AG04449 (cell line): ENCODE results near the gene RASSF8.

Experiments
- CTCF ChIA-PET: fragments of 350-600 bp; formaldehyde crosslinking; extraction: SDS; loops from one replicate; lab custom pipeline; 2021; ENCODE audit warnings: antibody characterized with exemption; lab: Yijun Ruan, JAX
- POLR2A ChIA-PET: fragments of 400-600, 350-600 bp; formaldehyde crosslinking; extraction: SDS; loops from one replicate; lab custom pipeline; 2020; ENCODE audit warnings: antibody characterized with exemption, inconsistent platforms; lab: Yijun Ruan, JAX
- DNase-seq: peaks from one replicate; pipeline ENCODE4 v3.0.0-alpha.2; 2010; ENCODE audit warnings: low read depth, low spot score
- H3K4me3 ChIP-seq: 2 replicates; pipeline ENCODE4 v1.5.1; 2011; ENCODE audit warnings: low read depth, mild to moderate bottlenecking, control low read depth, low read length
- TF ChIP-seq, protein P1 (sequence below): IDR thresholded peaks from one replicate; pipeline ENCODE4 v1.5.1; 2011; ENCODE audit warnings: mild to moderate bottlenecking, moderate library complexity, low read length, control low read depth, inconsistent platforms; ENCODE audit not compliant: insufficient read depth; ENCODE audit errors: missing control alignments

RASSF8 gene

DNA sequence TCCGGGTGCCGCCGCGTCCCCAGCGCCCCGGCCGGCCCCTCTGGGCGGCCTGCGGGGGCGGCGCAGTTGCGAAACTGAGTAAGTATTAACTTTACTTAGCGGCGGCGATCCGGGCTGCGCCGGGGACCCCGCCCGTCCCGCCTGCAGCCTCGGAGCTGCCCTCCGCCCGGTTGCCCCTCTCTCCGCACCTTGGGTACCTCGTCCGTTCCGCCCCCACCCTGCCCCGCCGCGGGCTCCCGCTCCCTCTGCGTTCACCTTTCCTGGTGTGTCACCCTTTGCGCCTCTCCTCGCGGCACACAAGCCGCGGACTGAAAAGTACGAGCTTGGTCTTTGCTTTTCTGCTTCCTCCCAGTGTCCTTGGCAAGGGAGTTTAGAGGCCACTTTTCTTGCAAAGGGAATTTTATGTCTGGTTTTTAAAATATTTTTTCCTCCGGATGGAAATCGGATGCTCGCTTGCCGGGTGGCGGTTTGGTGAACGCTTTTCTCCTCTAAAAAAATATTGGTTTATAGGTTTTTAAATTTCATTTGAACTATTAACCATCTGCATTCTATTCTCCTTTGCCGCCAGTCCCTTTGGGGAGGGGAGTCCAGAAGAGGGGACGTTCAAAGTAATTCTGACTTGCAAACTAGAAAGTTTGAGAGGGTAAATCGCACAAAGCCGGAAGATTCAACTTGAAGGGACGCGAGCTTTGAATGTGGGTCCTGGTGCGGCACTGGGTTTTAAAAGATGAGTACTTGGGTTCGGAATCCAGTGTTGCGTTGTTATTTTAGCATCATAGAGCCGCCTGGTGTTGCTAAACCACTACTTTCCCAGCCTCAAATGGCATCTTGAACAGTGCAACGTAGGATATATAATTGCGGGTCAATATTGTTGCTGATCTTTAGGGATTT lies 834 bp downstream of the RASSF8 start:
- POLR2A ChIA-PET, result interaction anchor here (0.6 to 2.5 kb wide), 6 partner anchors 9 to 267 kb away, joined by 3 to 12 read pairs (median 4); no protein-coding TSS in a partner anchor
- peak; percentile 66 for DNase-seq
- CTCF ChIA-PET, result interaction anchor here (0.7 to 2.6 kb wide), 16 partner anchors 12 to 572 kb away, joined by 3 to 14 read pairs (median 4); no protein-coding TSS in a partner anchor
- H3K4me3 ChIP-seq, result peak overlapping the region; percentile 92
- TF ChIP-seq, protein P1, sequence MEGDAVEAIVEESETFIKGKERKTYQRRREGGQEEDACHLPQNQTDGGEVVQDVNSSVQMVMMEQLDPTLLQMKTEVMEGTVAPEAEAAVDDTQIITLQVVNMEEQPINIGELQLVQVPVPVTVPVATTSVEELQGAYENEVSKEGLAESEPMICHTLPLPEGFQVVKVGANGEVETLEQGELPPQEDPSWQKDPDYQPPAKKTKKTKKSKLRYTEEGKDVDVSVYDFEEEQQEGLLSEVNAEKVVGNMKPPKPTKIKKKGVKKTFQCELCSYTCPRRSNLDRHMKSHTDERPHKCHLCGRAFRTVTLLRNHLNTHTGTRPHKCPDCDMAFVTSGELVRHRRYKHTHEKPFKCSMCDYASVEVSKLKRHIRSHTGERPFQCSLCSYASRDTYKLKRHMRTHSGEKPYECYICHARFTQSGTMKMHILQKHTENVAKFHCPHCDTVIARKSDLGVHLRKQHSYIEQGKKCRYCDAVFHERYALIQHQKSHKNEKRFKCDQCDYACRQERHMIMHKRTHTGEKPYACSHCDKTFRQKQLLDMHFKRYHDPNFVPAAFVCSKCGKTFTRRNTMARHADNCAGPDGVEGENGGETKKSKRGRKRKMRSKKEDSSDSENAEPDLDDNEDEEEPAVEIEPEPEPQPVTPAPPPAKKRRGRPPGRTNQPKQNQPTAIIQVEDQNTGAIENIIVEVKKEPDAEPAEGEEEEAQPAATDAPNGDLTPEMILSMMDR, result peak; percentile 28

GRCh38 chr12:25960143-25960542 lies 1.7 kb downstream of the RASSF8 start:
- no peak for DNase-seq
- CTCF ChIA-PET, result interaction anchor here (0.6 to 2.6 kb wide), 12 partner anchors 24 to 524 kb away, joined by 3 to 14 read pairs (median 4); no protein-coding TSS in a partner anchor
- TF ChIP-seq, protein P1, result peak; percentile 41

DNA sequence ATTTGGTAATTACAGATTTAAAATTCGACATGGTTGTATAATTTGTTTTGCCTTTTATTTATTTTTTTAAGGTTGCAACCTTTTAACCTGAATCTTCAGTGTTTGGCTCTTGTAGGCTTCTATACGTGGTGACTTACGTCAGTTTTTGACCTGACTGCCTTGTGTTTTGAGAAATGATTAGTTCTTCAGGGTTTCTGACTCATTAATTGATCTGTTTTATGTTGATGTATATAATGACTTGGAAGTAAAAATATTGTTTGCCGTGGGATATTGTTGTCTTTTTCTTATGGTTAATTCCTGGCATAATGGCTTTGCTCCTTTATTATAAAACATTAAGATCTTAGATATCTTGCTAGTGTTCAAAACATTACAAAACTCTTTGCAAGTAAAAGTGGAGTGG lies 2.5 kb downstream of the RASSF8 start:
- POLR2A ChIA-PET, result interaction anchor here (0.6 kb wide), 1 partner anchor 147 kb away, joined by 3 read pairs; no protein-coding TSS in a partner anchor
- peak overlapping the region; percentile 6 for H3K4me3 ChIP-seq
- TF ChIP-seq, protein P1, result no peak
- CTCF ChIA-PET, result interaction anchor here (1.3 to 2.6 kb wide), 4 partner anchors 56 to 524 kb away, joined by 3 to 10 read pairs (median 4); no protein-coding TSS in a partner anchor
- no peak for DNase-seq

More at GRCh38 chr12:25960143-25960542, 1.7 kb downstream of the RASSF8 start:
- H3K4me3 ChIP-seq, result peak overlapping the region; percentile 92
- POLR2A ChIA-PET, result no interaction called here

- POLR2A ChIA-PET, result no interaction called here
- no peak for DNase-seq
- H3K4me3 ChIP-seq, result no peak overlapping the region
- CTCF ChIA-PET, result interaction anchor here (0.8 to 2.3 kb wide), 5 partner anchors 14 to 528 kb away, joined by 3 to 8 read pairs (median 3); no protein-coding TSS in a partner anchor
- TF ChIP-seq, protein P1, result no peak
Measured at GRCh38 chr12:25962932-25963525, 4.5 kb downstream of the RASSF8 start.

DNA sequence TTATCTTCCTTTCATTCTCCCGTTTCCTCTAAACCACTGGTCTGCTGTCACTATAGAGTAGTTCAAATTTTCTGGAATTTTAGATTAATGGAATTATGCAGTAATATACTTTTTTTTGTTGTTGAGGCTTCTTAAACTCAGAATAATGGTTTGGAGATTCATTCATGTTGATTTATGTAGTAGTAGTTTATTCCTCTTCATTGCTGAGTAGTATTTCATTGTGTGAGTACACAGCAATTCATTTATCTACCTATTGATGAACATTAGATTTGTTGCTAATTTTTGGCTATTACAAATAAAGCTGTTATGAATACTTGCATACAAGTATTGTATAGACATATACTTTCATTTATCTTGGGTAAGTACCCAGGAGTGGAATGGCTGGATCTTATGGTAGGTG lies 7.2 kb downstream of the RASSF8 start:
- no peak for DNase-seq
- CTCF ChIA-PET, result interaction anchor here (0.9 kb wide), 1 partner anchor 9 kb away, joined by 3 read pairs; no protein-coding TSS in a partner anchor
- TF ChIP-seq, protein P1, result no peak
- H3K4me3 ChIP-seq, result no peak overlapping the region
- POLR2A ChIA-PET, result no interaction called here

DNA sequence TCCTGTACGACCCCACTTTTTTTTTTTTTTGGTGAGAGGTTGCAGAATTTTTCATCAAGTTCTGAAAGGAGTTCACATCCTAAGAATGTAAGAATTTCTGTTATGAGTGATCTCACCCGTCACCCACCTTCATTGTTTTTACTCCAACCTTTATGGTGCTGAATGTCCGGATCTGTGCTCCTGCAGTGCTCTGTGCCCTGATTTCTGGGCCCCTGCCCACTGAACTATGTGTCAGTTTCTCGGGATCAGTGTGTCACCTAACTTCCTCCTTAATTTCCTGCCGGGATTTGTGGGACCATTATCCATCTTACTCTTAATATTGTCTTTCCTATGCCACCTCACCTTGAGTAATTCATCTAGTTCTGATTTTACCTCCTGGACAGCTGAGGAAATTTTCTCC lies 11.6 kb downstream of the RASSF8 start:
- DNase-seq, result no peak
- TF ChIP-seq, protein P1, result no peak
- no peak overlapping the region for H3K4me3 ChIP-seq

More for the DNA sequence above, 11.6 kb downstream of the RASSF8 start:
- ChIA-PET POLR2A (no interaction called here), CTCF (interaction anchor here (1.2 kb wide), 1 partner anchor 12 kb away, joined by 3 read pairs; no protein-coding TSS in a partner anchor)
